PC-3 (cell line): Measurements from ENCODE around the gene SRM. TPM values are rescaled to one million over a fixed set of nuclear protein-coding genes. Genes with fewer than 3 reads are reported as not detected.
"Not testable (repeated sequence)": the region's sequence is repeated elsewhere in the genome, so short reads cannot be mapped to it uniquely, and the experiment has no call there.

Experiments used
- ATAC-seq: fragments of 200-7000 bp; cut with Tn5 transposase; 2 replicates; pipeline ENCODE4 v1.9.1; 2020; ENCODE audit warnings: mild to moderate bottlenecking, moderate library complexity
- BruUV-seq: library from RNA; stranded (reverse); fragments of 400-500 nt; replicated peaks from 2 replicates; lab custom pipeline; 2021; lab: Mats Ljungman, UMichigan
- CTCF ChIA-PET: fragments of 300-600 bp; sonication (Branson Sonifier 250); formaldehyde crosslinking; loops from one replicate; lab custom pipeline; 2022; ENCODE audit warnings: antibody characterized with exemption; lab: Charles Lee
- POLR2A ChIA-PET: fragments of 300-600 bp; sonication (Branson Sonifier 250); formaldehyde crosslinking; loops from one replicate; lab custom pipeline; 2022; ENCODE audit warnings: antibody characterized with exemption; ENCODE audit not compliant: unreplicated experiment; lab: Charles Lee
- DNase-seq: peaks from one replicate; pipeline ENCODE4 v3.0.0-alpha.2; 2015
- H2AFZ ChIP-seq: fragments of 300-600 bp; sonication (generic); 2 replicates; pipeline ENCODE4 v1.6.0; 2016; ENCODE audit warnings: antibody characterized with exemption, low read length
- H3F3A ChIP-seq: fragments of 300-600 bp; sonication (generic); one replicate; pipeline ENCODE4 v1.6.0; 2017; ENCODE audit warnings: antibody characterized with exemption, low read length, control low read depth, mild to moderate bottlenecking; ENCODE audit not compliant: unreplicated experiment
- H3K27ac ChIP-seq: fragments of 300-600 bp; sonication (generic); 2 replicates; pipeline ENCODE4 v1.5.1; 2016; ENCODE audit warnings: mild to moderate bottlenecking, low read length
- H3K27me3 ChIP-seq: fragments of 300-600 bp; sonication (generic); 2 replicates; pipeline ENCODE4 v1.6.1; 2016; ENCODE audit warnings: low read length, mixed read lengths
- H3K36me3 ChIP-seq: fragments of 300-600 bp; sonication (generic); 2 replicates; pipeline ENCODE4 v1.6.1; 2016; ENCODE audit warnings: low read depth, mixed run types, low read length, mixed read lengths
- H3K4me1 ChIP-seq: fragments of 300-600 bp; sonication (generic); 2 replicates; pipeline ENCODE4 v1.5.1; 2016; ENCODE audit warnings: low read length; ENCODE audit not compliant: insufficient read depth
- H3K4me2 ChIP-seq: fragments of 300-600 bp; sonication (generic); 2 replicates; pipeline ENCODE4 v1.6.0; 2016; ENCODE audit warnings: low read length
- H3K4me3 ChIP-seq: fragments of 300-600 bp; sonication (generic); 2 replicates; pipeline ENCODE4 v1.5.1; 2016; ENCODE audit warnings: mild to moderate bottlenecking, low read length, mixed read lengths
- H3K79me2 ChIP-seq: fragments of 300-600 bp; sonication (generic); 2 replicates; pipeline ENCODE4 v1.6.1; 2017; ENCODE audit warnings: low read length, mixed read lengths
- H3K9ac ChIP-seq: fragments of 300-600 bp; sonication (generic); 2 replicates; pipeline ENCODE4 v1.6.0; 2016; ENCODE audit warnings: mild to moderate bottlenecking, low read length
- H3K9me2 ChIP-seq: fragments of 300-600 bp; sonication (generic); replicated peaks from 2 replicates; pipeline ENCODE4 v1.6.1; 2016; ENCODE audit warnings: mixed run types, low read length, mixed read lengths
- H3K9me3 ChIP-seq: fragments of 300-600 bp; sonication (generic); 2 replicates; pipeline ENCODE4 v1.6.1; 2016; ENCODE audit warnings: low read length, mixed read lengths
- H4K20me1 ChIP-seq: fragments of 300-600 bp; sonication (generic); 2 replicates; pipeline ENCODE4 v1.6.1; 2016; ENCODE audit warnings: low read length, mixed read lengths
- CTCF ChIP-seq: fragments of 300-600 bp; sonication (generic); conservative IDR thresholded peaks from 2 replicates; pipeline ENCODE4 v1.5.1; 2017; ENCODE audit warnings: antibody characterized with exemption, low read depth, mild to moderate bottlenecking, low read length
- EZH2 ChIP-seq: fragments of 300-600 bp; sonication (generic); IDR thresholded peaks from one replicate; pipeline ENCODE4 v1.6.1; 2017; ENCODE audit warnings: antibody characterized with exemption, mild to moderate bottlenecking, low read length; ENCODE audit not compliant: unreplicated experiment
- intact Hi-C: fragments of 100-400 bp; cut with micrococcal nuclease; formaldehyde crosslinking; loops from 2 replicates; pipeline ENCODE4 v1.9.0; 2023
- total RNA-seq: library from RNA; depleted of rRNA; stranded (reverse); fragments of >200 nt; gene quantifications from 2 replicates; pipeline ENCODE4 v1.2.3, GENCODE V29; 2014

The SRM gene
- total RNA-seq, 1 experiment from 2014 or later: 151 TPM

GRCh38 chr1:11078631-11079030, 18.8 kb upstream of the SRM start:
- intact Hi-C loops: no loop called here
- ATAC-seq: no peak
- H3K36me3 ChIP-seq: peaks cover 59% of the 10 kb centered on the region
- no TSS peak for BruUV-seq
- no peaks in the 10 kb centered on the region for H3K9me2 ChIP-seq
- CTCF ChIA-PET: interaction anchor here (0.6 kb wide), 1 partner anchor 414 kb away, joined by 4 read pairs; no protein-coding TSS in a partner anchor
- POLR2A ChIA-PET: no interaction called here
- no peak overlapping the region for H3K4me3 ChIP-seq
- no peaks in the 10 kb centered on the region for H3K79me2 ChIP-seq
- H4K20me1 ChIP-seq: no peaks in the 10 kb centered on the region
- no peak overlapping the region for H2AFZ ChIP-seq
- H3K9me3 ChIP-seq: no peaks in the 10 kb centered on the region
- no peak overlapping the region for H3K27ac ChIP-seq
- H3K4me2 ChIP-seq: no peak overlapping the region
- no peak overlapping the region for H3K9ac ChIP-seq
- TF ChIP-seq EZH2: no peak
- no peak for TF ChIP-seq CTCF
- H3K4me1 ChIP-seq: no peaks in the 10 kb centered on the region
- H3F3A ChIP-seq: no peaks in the 10 kb centered on the region
- no peak for DNase-seq
- H3K27me3 ChIP-seq: no peaks in the 10 kb centered on the region

- H3K79me2 ChIP-seq, POLR2A ChIA-PET, H3K27me3 ChIP-seq, H3K4me2 ChIP-seq, H3K9me2 ChIP-seq, H4K20me1 ChIP-seq, DNase-seq, H3K4me3 ChIP-seq, H2AFZ ChIP-seq, ATAC-seq, CTCF ChIA-PET, H3K27ac ChIP-seq, H3K9me3 ChIP-seq, H3F3A ChIP-seq, H3K9ac ChIP-seq, BruUV-seq, H3K4me1 ChIP-seq, intact Hi-C loops: not testable (repeated sequence)
- H3K36me3 ChIP-seq: peaks cover 60% of the 10 kb centered on the region
Measured at GRCh38 chr1:11073398-11073797, 13.6 kb upstream of the SRM start.

- H3F3A ChIP-seq: no peaks in the 10 kb centered on the region
- CTCF ChIA-PET: interaction anchor here (0.6 to 1.2 kb wide), 2 partner anchors 8 to 35 kb away, joined by 3 read pairs; no protein-coding TSS in a partner anchor
Measured at GRCh38 chr1:11072216-11072917, 12.5 kb upstream of the SRM start.

More at GRCh38 chr1:11072216-11072917, 12.5 kb upstream of the SRM start:
- no peaks in the 10 kb centered on the region for H3K27me3 ChIP-seq
- H3K4me1 ChIP-seq: no peaks in the 10 kb centered on the region
- H2AFZ ChIP-seq: no peak overlapping the region
- ATAC-seq (no peak), DNase-seq (no peak)
- H3K9me2 ChIP-seq: no peaks in the 10 kb centered on the region
- H3K4me3 ChIP-seq: no peak overlapping the region
- no peak for TF ChIP-seq EZH2
- H3K9me3 ChIP-seq: no peaks in the 10 kb centered on the region
- no peaks in the 10 kb centered on the region for H3K79me2 ChIP-seq
- no peak overlapping the region for H3K27ac ChIP-seq
- no peaks in the 10 kb centered on the region for H4K20me1 ChIP-seq
- H3K36me3 ChIP-seq: peaks cover 67% of the 10 kb centered on the region
- intact Hi-C loops: no loop called here
- no TSS peak for BruUV-seq
- H3K9ac ChIP-seq: no peak overlapping the region
- POLR2A ChIA-PET: no interaction called here
- H3K4me2 ChIP-seq: no peak overlapping the region
